Stimulated activated CD4-positive, alpha-beta T cell treated with anti-CD3 and anti-CD28 coated beads, TNF-alpha, amount 100 ng/mL, for 1 hour (primary cell): ENCODE results near the gene MMRN2.

Experiments used
- DNase-seq, 3 donors: peaks; one replicate each; pipeline ENCODE4 v3.0.0-alpha.2; 2020; ENCODE audit warnings: low read depth in 3 of 3, low spot score in 1 of 3

The MMRN2 gene

GRCh38 chr10:86969421-86970041 is 12.1 kb upstream of the MMRN2 start:
- no peak for DNase-seq

- no peak for DNase-seq
Observed at GRCh38 chr10:86968994-86969355, 11.6 kb upstream of the MMRN2 start.

GRCh38 chr10:86968271-86968993 is 11.0 kb upstream of the MMRN2 start, which contains the start of gene ADIRF:
TSS of gene ADIRF (plus strand) at chr10:86968482. CDS start at chr10:86968545, 63 bp downstream.
- DNase-seq: no peak

GRCh38 chr10:86967481-86967941 is 10.1 kb upstream of the MMRN2 start:
- DNase-seq: no peak

GRCh38 chr10:86965986-86966654 is 8.7 kb upstream of the MMRN2 start:
- DNase-seq: no peak

GRCh38 chr10:86964847-86965190 is 7.4 kb upstream of the MMRN2 start:
- DNase-seq: no peak

GRCh38 chr10:86964061-86964846 is 6.8 kb upstream of the MMRN2 start:
- no peak for DNase-seq

- no peak for DNase-seq
Observed at GRCh38 chr10:86963341-86963919, 6.0 kb upstream of the MMRN2 start.

- no peak for DNase-seq
Observed at GRCh38 chr10:86962981-86963310, 5.5 kb upstream of the MMRN2 start.

- no peak for DNase-seq
Observed at GRCh38 chr10:86962136-86962980, 4.9 kb upstream of the MMRN2 start.

- DNase-seq: no peak
Observed at GRCh38 chr10:86961481-86962091, 4.2 kb upstream of the MMRN2 start.

- no peak for DNase-seq
Observed at GRCh38 chr10:86960863-86961434, 3.5 kb upstream of the MMRN2 start.

GRCh38 chr10:86960003-86960862 is 2.8 kb upstream of the MMRN2 start:
- no peak for DNase-seq

GRCh38 chr10:86959737-86960002 is 2.3 kb upstream of the MMRN2 start:
- no peak for DNase-seq

GRCh38 chr10:86958901-86959736 is 1.7 kb upstream of the MMRN2 start:
- no peak for DNase-seq

- DNase-seq: no peak
Observed at GRCh38 chr10:86958116-86958900, 893 bp upstream of the MMRN2 start, which contains the start of gene SNCG. TSS of gene SNCG (plus strand) at chr10:86958599. CDS start at chr10:86958698, 99 bp downstream.

- no peak for DNase-seq
Observed at GRCh38 chr10:86956848-86957448, 467 bp downstream of the MMRN2 start.
